CD4-positive, alpha-beta T cell (primary cell): ENCODE measurements around the gene FABP6. TPM values are rescaled to one million over a fixed set of nuclear protein-coding genes. Genes with fewer than 3 reads are reported as not detected.
A peak's percentile ranks its signal among the peaks of the same experiment; 100 is the strongest.

ENCODE experiments used
- ATAC-seq: fragments of 200-7000 bp; cut with Tn5 transposase; one replicate; pipeline ENCODE4 v1.10.0; 2022; ENCODE audit warnings: mild to moderate bottlenecking; ENCODE audit not compliant: poor library complexity
- CTCF ChIA-PET: fragments of 350-600 bp; sonication (Branson Sonifier 250); formaldehyde crosslinking; loops from one replicate; lab custom pipeline; 2021; ENCODE audit warnings: antibody characterized with exemption, inconsistent platforms; lab: Charles Lee
- POLR2A ChIA-PET: fragments of 350-600 bp; sonication (Branson Sonifier 250); formaldehyde crosslinking; loops from one replicate; lab custom pipeline; 2021; ENCODE audit warnings: antibody characterized with exemption, inconsistent platforms; lab: Charles Lee
- DNase-seq, 14 experiments: peaks; one replicate each; pipeline ENCODE4 v3.0.0-alpha.2; 2013 to 2020; ENCODE audit warnings: mixed read lengths in 2 of 14
- H3K27ac ChIP-seq, 2 donors: one replicate each; pipeline versions ENCODE4 v1.5.1 to v1.7.0; 2013; ENCODE audit warnings: low read length in 2 of 2, low read depth in 1 of 2, mild to moderate bottlenecking in 1 of 2
- H3K27me3 ChIP-seq, 2 experiments: 1 replicate in 1 of 2; 2 replicates in 1 of 2; pipeline versions ENCODE4 v1.6.1 to v1.7.0; 2013; ENCODE audit warnings: low read length in 2 of 2, control low read depth in 1 of 2, mild to moderate bottlenecking in 1 of 2, moderate library complexity in 1 of 2; ENCODE audit not compliant: insufficient read depth in 2 of 2, control insufficient read depth in 1 of 2
- H3K36me3 ChIP-seq: one replicate; pipeline ENCODE4 v1.6.1; 2013; ENCODE audit warnings: low read length, control low read depth; ENCODE audit not compliant: insufficient read depth
- H3K4me1 ChIP-seq: one replicate; pipeline ENCODE4 v1.6.1; 2013; ENCODE audit warnings: low read length, control low read depth; ENCODE audit not compliant: insufficient read depth
- H3K4me3 ChIP-seq: one replicate; pipeline ENCODE4 v1.5.1; 2013; ENCODE audit warnings: mild to moderate bottlenecking, low read length, moderate library complexity
- H3K9me3 ChIP-seq, 2 experiments: 1 replicate in 1 of 2; 2 replicates in 1 of 2; pipeline versions ENCODE4 v1.6.1 to v1.7.0; 2013; ENCODE audit warnings: low read length in 2 of 2, mild to moderate bottlenecking in 2 of 2, control low read depth in 1 of 2, moderate library complexity in 1 of 2; ENCODE audit not compliant: control insufficient read depth in 1 of 2, insufficient read depth in 1 of 2
- H3K27ac Mint-ChIP-seq: one replicate; pipeline ENCODE4 v1.8.0; 2020; ENCODE audit warnings: mixed read lengths
- H3K27me3 Mint-ChIP-seq: one replicate; pipeline ENCODE4 v1.8.0; 2021; ENCODE audit warnings: mixed read lengths
- H3K36me3 Mint-ChIP-seq: one replicate; pipeline ENCODE4 v1.8.0; 2021; ENCODE audit warnings: low read depth, mixed read lengths
- H3K4me1 Mint-ChIP-seq: one replicate; pipeline ENCODE4 v1.8.0; 2021; ENCODE audit warnings: low read depth, mixed read lengths
- H3K4me3 Mint-ChIP-seq: one replicate; pipeline ENCODE4 v1.8.0; 2020; ENCODE audit warnings: mild to moderate bottlenecking, mixed read lengths
- H3K9me3 Mint-ChIP-seq: one replicate; pipeline ENCODE4 v1.8.0; 2020; ENCODE audit warnings: mixed read lengths
- intact Hi-C, 2 experiments: fragments of 100-400 bp; cut with DNase I in 1 of 2; cut with micrococcal nuclease in 1 of 2; formaldehyde crosslinking; loops; one replicate each; pipeline versions ENCODE4 v1.15.1 to v1.9.0; 2023 to 2025; cut with DNase I, micrococcal nuclease
- total RNA-seq, 174 experiments: library from RNA in 2 of 174; stranded (reverse) in 2 of 174; gene quantifications; one replicate each; pipeline ENCODE4 v1.2.3 and lab custom pipeline; 2021 to 2026
- TF ChIP-seq, protein P1 (sequence below): fragments of 200-600 bp; IDR thresholded peaks from one replicate; pipeline ENCODE4 v1.8.0; 2022; ENCODE audit warnings: antibody characterized with exemption, mild to moderate bottlenecking

The FABP6 gene
- total RNA-seq, 2 experiments from 2014 or later: not detected

DNA sequence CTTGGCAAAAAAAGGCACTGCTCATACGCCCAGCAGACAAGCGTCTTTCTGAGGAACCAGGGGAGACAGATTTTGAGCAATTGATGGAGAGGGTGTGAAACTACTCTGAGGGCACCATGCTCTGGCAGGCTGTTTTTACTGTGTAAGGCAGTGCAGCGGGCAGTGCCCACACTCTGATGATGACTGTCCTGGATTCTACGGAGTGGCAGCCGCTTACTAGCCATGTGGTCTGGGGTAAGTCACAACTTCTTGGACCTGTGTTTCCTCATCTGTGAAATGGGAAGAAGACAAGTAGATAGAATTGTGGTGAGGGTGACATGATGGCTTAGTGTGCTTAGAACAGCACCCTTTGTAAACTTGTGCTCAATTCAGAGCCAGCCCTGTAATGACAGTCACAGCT, 38.8 kb downstream of the FABP6 start:
- Mint-ChIP-seq H3K36me3 (no peaks in the 10 kb centered on the region), H3K9me3 (no peaks in the 10 kb centered on the region), H3K27ac (no peak overlapping the region), H3K4me1 (peaks cover 5% of the 10 kb centered on the region), H3K27me3 (no peaks in the 10 kb centered on the region), H3K4me3 (no peak overlapping the region)
- H3K4me1 ChIP-seq: peaks cover 2% of the 10 kb centered on the region
- DNase-seq: peak in 1 of 14 experiments; percentile 11
- H3K27ac ChIP-seq: no peak overlapping the region
- TF ChIP-seq, protein P1, sequence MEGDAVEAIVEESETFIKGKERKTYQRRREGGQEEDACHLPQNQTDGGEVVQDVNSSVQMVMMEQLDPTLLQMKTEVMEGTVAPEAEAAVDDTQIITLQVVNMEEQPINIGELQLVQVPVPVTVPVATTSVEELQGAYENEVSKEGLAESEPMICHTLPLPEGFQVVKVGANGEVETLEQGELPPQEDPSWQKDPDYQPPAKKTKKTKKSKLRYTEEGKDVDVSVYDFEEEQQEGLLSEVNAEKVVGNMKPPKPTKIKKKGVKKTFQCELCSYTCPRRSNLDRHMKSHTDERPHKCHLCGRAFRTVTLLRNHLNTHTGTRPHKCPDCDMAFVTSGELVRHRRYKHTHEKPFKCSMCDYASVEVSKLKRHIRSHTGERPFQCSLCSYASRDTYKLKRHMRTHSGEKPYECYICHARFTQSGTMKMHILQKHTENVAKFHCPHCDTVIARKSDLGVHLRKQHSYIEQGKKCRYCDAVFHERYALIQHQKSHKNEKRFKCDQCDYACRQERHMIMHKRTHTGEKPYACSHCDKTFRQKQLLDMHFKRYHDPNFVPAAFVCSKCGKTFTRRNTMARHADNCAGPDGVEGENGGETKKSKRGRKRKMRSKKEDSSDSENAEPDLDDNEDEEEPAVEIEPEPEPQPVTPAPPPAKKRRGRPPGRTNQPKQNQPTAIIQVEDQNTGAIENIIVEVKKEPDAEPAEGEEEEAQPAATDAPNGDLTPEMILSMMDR: no peak
- H3K36me3 ChIP-seq: no peaks in the 10 kb centered on the region
- POLR2A ChIA-PET: no interaction called here
- CTCF ChIA-PET: no interaction called here
- intact Hi-C loops: no loop called here
- no peaks in the 10 kb centered on the region for H3K9me3 ChIP-seq
- no peaks in the 10 kb centered on the region for H3K27me3 ChIP-seq
- H3K4me3 ChIP-seq: no peak overlapping the region
- no peak for ATAC-seq

DNA sequence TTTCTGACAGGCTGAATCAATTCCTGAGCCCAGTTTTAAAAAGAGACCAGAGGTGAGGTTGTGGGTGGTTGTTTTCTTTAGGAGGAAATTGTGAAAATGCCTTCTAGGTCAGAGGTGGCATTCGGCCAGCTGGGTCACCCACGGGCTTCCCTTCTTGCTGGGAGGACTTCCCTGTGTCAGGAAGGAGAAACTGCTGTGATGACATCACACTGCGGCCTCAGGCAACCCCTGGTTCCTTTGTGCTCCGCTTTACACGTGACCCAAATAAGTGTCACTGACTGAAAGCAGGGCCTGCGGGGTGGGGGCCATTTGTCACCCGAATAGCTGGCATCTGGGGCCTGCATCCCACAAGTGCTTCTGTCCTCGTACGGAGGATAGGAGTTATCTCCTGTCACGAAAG, 39.7 kb downstream of the FABP6 start:
- Histone ChIP-seq H3K4me3 (no peak overlapping the region), H3K36me3 (no peaks in the 10 kb centered on the region), H3K9me3 (no peaks in the 10 kb centered on the region), H3K4me1 (peaks cover 2% of the 10 kb centered on the region), H3K27ac (no peak overlapping the region), H3K27me3 (no peaks in the 10 kb centered on the region)
- peaks cover 5% of the 10 kb centered on the region for H3K4me1 Mint-ChIP-seq
- TF ChIP-seq, protein P1: no peak
- no peaks in the 10 kb centered on the region for H3K9me3 Mint-ChIP-seq
- H3K4me3 Mint-ChIP-seq: no peak overlapping the region
- DNase-seq: peak in 3 of 14 experiments; percentile 36 to 79 (median 71)
- ChIA-PET CTCF (no interaction called here), POLR2A (no interaction called here)
- no peak overlapping the region for H3K27ac Mint-ChIP-seq
- intact Hi-C loops: no loop called here
- H3K27me3 Mint-ChIP-seq: no peaks in the 10 kb centered on the region
- ATAC-seq: no peak
- H3K36me3 Mint-ChIP-seq: no peaks in the 10 kb centered on the region

DNA sequence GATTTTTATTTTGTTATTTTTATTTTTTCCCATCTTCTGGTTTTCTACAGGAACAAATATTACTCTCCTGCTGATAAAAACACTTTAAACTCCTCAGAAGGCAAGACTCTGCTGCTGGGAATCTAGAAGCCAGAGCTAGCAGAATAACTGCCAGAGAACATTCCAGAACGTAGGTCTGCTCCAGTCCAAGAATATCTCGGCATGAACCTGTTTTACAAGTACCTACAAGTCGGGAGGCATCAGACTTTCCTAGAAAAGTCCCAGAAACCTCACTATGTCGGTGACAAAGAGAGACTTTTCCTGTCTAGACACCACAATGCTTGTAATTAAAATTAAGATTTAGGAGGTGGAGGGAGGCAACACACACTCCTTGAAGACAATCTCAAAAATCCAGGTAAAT, 41.4 kb downstream of the FABP6 start:
- no peaks in the 10 kb centered on the region for H3K9me3 Mint-ChIP-seq
- peaks cover 5% of the 10 kb centered on the region for H3K4me1 Mint-ChIP-seq
- no peak overlapping the region for H3K27ac Mint-ChIP-seq

More for the DNA sequence above, 41.4 kb downstream of the FABP6 start:
- no peaks in the 10 kb centered on the region for H3K27me3 Mint-ChIP-seq
- H3K36me3 ChIP-seq: no peaks in the 10 kb centered on the region
- intact Hi-C loops: no loop called here
- H3K9me3 ChIP-seq: no peaks in the 10 kb centered on the region
- ATAC-seq (no peak), DNase-seq (no peak)
- H3K4me1 ChIP-seq: peaks cover 2% of the 10 kb centered on the region
- H3K27me3 ChIP-seq: no peaks in the 10 kb centered on the region
- ChIA-PET CTCF (no interaction called here), POLR2A (no interaction called here)
- H3K4me3 ChIP-seq: no peak overlapping the region
- no peak overlapping the region for H3K27ac ChIP-seq
- no peaks in the 10 kb centered on the region for H3K36me3 Mint-ChIP-seq
- no peak overlapping the region for H3K4me3 Mint-ChIP-seq
- TF ChIP-seq, protein P1: no peak
